ENCODE results near the gene ANLN.

Gene ANLN

GRCh38 chr7:36409180-36409579 is 19.5 kb downstream of the ANLN start:
- no peak for DNase-seq (ENCODE audit: low read depth in 2 of 2)

- no peak for DNase-seq (ENCODE audit: low read depth in 2 of 2)
Measured at GRCh38 chr7:36415144-36415543, 25.5 kb downstream of the ANLN start.

GRCh38 chr7:36416251-36416650 is 26.6 kb downstream of the ANLN start:
- no peak for DNase-seq (ENCODE audit: low read depth in 2 of 2)

- DNase-seq (ENCODE audit: low read depth in 2 of 2) = no peak
Measured at GRCh38 chr7:36420307-36420706, 30.6 kb downstream of the ANLN start.

- DNase-seq (ENCODE audit: low read depth in 2 of 2) = no peak
Measured at GRCh38 chr7:36422072-36422471, 32.4 kb downstream of the ANLN start.

- no peak for DNase-seq (ENCODE audit: low read depth in 2 of 2)
Measured at GRCh38 chr7:36423633-36424032, 34.0 kb downstream of the ANLN start.

- no peak for DNase-seq (ENCODE audit: low read depth in 2 of 2)
Measured at GRCh38 chr7:36430186-36430585, 40.5 kb downstream of the ANLN start.

GRCh38 chr7:36430881-36431280 is 41.2 kb downstream of the ANLN start:
- no peak for DNase-seq (ENCODE audit: low read depth in 2 of 2)

GRCh38 chr7:36438211-36438610 is 48.5 kb downstream of the ANLN start:
- DNase-seq (ENCODE audit: low read depth in 2 of 2) = no peak

GRCh38 chr7:36439624-36440023 is 50.0 kb downstream of the ANLN start:
- DNase-seq (ENCODE audit: low read depth in 2 of 2) = no peak

GRCh38 chr7:36440880-36441279 is 51.2 kb downstream of the ANLN start:
- no peak for DNase-seq (ENCODE audit: low read depth in 2 of 2)

GRCh38 chr7:36441344-36442022 is 51.8 kb downstream of the ANLN start:
- no peak for DNase-seq (ENCODE audit: low read depth in 2 of 2)

GRCh38 chr7:36448781-36449379 is 59.2 kb downstream of the ANLN start:
- no peak for DNase-seq (ENCODE audit: low read depth in 2 of 2)

GRCh38 chr7:36449685-36450084 is 60.0 kb downstream of the ANLN start:
- no peak for DNase-seq (ENCODE audit: low read depth in 2 of 2)

- no peak for DNase-seq (ENCODE audit: low read depth in 2 of 2)
Measured at GRCh38 chr7:36453769-36454168, 64.1 kb downstream of the ANLN start.

- no peak for DNase-seq (ENCODE audit: low read depth in 2 of 2)
Measured at GRCh38 chr7:36455646-36456045, 66.0 kb downstream of the ANLN start.

- DNase-seq (ENCODE audit: low read depth in 2 of 2) = no peak
Measured at GRCh38 chr7:36456138-36456537, 66.5 kb downstream of the ANLN start.

- no peak for DNase-seq (ENCODE audit: low read depth in 2 of 2)
Measured at GRCh38 chr7:36456548-36456947, 66.9 kb downstream of the ANLN start.

GRCh38 chr7:36459236-36459960 is 69.7 kb downstream of the ANLN start:
- no peak for DNase-seq (ENCODE audit: low read depth in 2 of 2)

- no peak for DNase-seq (ENCODE audit: low read depth in 2 of 2)
Measured at GRCh38 chr7:36460811-36461429, 71.3 kb downstream of the ANLN start.

- DNase-seq (ENCODE audit: low read depth in 2 of 2) = no peak
Measured at GRCh38 chr7:36462551-36463137, 73.0 kb downstream of the ANLN start.

- no peak for DNase-seq (ENCODE audit: low read depth in 2 of 2)
Measured at GRCh38 chr7:36464271-36464670, 74.6 kb downstream of the ANLN start.
